Measurements from ENCODE around the gene FECH.

The FECH gene

DNA sequence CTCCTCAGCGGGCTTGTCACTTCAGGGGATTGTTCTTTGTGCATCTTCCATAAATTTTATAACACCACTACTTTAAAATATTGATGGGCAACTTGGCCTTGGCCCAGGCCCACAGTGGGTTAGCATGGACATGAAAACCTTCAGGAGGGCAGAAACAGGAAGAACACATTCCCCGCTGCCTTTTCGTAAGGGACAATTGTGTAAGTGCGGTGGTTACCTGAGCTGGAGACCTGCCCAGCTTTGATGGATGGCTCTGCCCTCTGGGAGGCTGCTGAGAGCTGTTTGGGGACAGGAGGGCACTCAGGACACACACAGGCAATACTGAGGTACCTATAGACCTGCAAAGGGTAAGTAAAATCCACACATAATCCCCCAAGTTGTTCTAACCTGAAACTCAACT lies 46.8 kb downstream of the FECH start:
- ChIA-PET CTCF (no interaction called here), POLR2A (ENCODE audit: low non-redundant PET) (no interaction called here)
- TF ChIP-seq, protein P1, sequence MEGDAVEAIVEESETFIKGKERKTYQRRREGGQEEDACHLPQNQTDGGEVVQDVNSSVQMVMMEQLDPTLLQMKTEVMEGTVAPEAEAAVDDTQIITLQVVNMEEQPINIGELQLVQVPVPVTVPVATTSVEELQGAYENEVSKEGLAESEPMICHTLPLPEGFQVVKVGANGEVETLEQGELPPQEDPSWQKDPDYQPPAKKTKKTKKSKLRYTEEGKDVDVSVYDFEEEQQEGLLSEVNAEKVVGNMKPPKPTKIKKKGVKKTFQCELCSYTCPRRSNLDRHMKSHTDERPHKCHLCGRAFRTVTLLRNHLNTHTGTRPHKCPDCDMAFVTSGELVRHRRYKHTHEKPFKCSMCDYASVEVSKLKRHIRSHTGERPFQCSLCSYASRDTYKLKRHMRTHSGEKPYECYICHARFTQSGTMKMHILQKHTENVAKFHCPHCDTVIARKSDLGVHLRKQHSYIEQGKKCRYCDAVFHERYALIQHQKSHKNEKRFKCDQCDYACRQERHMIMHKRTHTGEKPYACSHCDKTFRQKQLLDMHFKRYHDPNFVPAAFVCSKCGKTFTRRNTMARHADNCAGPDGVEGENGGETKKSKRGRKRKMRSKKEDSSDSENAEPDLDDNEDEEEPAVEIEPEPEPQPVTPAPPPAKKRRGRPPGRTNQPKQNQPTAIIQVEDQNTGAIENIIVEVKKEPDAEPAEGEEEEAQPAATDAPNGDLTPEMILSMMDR (conservative IDR thresholded peaks at IDR 0.05; ENCODE audit: low read depth): no peak
- DNase-seq (ENCODE audit: low spot score): no peak
- H3K27ac ChIP-seq: no peak overlapping the region

DNA sequence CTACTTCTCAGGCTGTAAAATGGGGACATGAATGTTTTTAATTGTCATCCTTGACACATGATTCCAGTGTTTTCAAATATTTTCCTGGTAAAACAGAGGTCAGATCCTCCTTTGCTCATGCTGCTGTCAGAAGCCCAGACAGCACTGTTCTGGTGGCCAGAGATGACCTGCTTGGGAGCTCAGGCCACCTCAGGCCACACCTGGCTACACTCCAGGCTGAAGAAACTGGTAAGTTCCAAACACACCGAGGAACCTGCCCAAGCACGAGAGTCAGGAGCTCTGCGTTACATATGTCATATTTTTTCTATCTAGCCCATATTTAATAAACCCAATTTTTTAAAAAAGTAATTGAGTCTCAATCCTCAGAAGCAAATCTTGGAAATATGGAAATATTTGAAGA lies 47.9 kb downstream of the FECH start:
- TF ChIP-seq, protein P1 (conservative IDR thresholded peaks at IDR 0.05; ENCODE audit: low read depth): no peak
- no peak overlapping the region for H3K27ac ChIP-seq
- CTCF ChIA-PET: no interaction called here
- POLR2A ChIA-PET (ENCODE audit: low non-redundant PET): no interaction called here
- no peak for DNase-seq (ENCODE audit: low spot score)

DNA sequence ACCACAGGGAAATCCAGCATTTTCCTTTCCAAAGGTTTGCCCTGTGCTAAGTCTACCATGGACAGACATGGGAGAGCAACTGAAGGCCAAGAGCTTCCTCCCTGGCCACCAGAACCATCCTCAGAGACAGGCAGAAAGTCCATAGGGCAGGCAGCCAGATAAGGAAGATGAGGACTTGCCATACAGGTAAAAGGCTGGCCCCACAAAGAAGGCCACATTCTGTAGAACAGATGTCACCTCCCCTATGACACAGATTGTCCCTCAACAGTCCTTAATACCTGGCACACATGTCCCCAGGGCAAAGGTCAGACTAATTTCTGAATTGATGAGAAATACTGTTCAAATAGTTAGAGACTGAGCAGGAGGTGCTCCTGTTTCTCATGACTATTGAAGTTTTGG lies 52.0 kb downstream of the FECH start:
- CTCF ChIA-PET: no interaction called here
- POLR2A ChIA-PET (ENCODE audit: low non-redundant PET): no interaction called here
- DNase-seq (ENCODE audit: low spot score): no peak
- H3K27ac ChIP-seq: no peak overlapping the region
- TF ChIP-seq, protein P1 (conservative IDR thresholded peaks at IDR 0.05; ENCODE audit: low read depth): no peak

DNA sequence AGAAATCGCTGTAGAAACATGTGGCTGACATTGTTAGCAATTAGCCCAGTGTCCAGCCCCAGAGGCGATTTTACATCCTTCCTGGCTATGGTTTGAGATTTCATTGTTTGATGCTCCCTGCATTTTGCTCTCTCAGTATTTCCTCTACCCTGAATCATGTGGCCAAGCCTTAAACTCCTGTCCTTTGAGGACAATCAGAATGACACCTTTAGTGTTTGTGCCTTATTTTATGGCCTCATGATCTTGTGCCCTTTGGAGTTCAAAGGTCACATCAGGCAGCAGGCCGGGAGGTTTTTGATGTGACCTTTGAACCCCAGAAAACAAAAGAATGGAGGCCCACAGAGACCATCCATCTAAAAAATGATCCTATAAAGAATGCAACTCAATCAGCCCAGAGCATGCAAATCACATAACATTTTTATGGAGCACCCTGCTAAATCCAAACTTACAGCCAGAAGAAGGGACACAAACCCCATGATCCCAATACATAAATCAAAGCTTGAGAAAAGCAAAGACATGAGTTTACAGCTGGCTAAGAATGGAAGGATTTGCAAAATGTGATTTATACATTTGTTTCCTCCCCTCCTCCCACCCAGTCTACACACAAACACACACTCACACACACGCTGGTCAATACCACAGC lies 52.5 kb downstream of the FECH start:
- no peak overlapping the region for H3K27ac ChIP-seq
- TF ChIP-seq, protein P1 (conservative IDR thresholded peaks at IDR 0.05; ENCODE audit: low read depth): no peak
- ChIA-PET CTCF (no interaction called here), POLR2A (ENCODE audit: low non-redundant PET) (no interaction called here)
- DNase-seq (ENCODE audit: low spot score): no peak

DNA sequence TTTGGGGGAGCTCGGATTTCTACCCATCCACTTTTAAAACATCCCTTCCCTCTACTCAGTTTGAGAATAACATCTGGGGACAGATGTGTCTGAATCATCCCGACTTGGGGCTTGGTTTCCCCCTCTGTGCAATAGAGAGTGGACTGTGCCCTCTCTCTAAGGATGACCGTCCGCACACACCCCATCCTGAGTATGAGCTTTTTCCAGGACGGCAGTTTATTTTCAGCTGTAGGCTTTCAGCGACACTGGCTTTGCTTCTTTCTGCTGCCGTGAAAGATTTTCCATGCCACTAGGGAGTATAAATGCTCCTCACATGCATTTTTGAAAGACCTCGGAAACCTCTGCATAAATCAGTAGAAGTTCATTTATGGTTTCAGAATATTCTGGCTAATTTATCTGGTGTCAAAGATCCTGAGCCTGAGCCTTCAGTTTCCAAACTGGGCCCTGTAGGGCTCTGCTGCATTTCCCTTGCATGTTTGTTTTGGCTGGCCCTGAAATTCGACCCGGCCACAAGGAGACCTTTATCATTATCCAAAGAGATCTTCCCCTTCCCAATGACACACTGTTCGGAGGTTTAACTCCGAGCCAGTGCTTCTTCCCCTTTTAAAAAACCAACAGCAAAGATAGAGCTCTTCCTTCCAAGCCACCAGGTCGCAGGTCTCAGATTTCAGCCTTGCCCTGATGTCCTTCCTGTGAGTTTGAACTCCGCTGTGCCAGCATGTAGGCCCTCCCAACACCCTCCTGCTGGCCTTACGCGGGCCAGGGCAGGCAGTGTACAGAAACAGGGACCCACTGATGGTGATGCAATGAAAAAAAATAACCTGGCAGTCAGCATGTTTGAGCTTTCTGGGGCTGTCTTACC lies 53.3 kb downstream of the FECH start:
- DNase-seq (ENCODE audit: low spot score): no peak
- POLR2A ChIA-PET (ENCODE audit: low non-redundant PET): no interaction called here
- no peak overlapping the region for H3K27ac ChIP-seq
- TF ChIP-seq, protein P1 (conservative IDR thresholded peaks at IDR 0.05; ENCODE audit: low read depth): no peak
- CTCF ChIA-PET: no interaction called here

DNA sequence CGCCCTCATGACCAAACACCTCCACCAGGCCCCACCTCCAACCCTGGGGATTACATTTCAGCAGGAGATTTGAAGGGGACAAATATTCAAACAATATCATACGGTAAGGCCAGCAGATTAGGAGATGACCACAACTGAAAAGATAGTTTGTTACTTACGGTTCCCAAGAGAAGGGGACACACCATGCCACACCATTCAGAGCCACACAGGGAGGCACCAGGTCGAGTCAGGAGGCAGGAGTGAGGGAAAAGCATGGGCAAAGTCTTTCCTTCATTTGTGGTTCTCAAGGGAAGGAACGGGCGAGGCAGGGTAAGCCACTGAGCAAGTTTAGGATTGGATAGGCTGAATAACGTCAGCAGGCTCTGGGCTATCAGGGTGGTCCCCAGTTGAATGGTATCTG lies 57.4 kb downstream of the FECH start:
- ChIA-PET POLR2A (ENCODE audit: low non-redundant PET) (no interaction called here), CTCF (no interaction called here)
- no peak for DNase-seq (ENCODE audit: low spot score)
- TF ChIP-seq, protein P1 (conservative IDR thresholded peaks at IDR 0.05; ENCODE audit: low read depth): no peak
- no peak overlapping the region for H3K27ac ChIP-seq

All from RWPE1 (cell line).